NK-92 (cell line): Measurements from ENCODE around the gene GCNT1.
"Not testable (repeated sequence)": the region's sequence is repeated elsewhere in the genome, so short reads cannot be mapped to it uniquely, and the experiment has no call there.

ENCODE experiments used
- DNase-seq: peaks from one replicate; lab custom pipeline; 2025; ENCODE audit not compliant: unreplicated experiment; lab: John Stamatoyannopoulos, UW

The GCNT1 gene

DNA sequence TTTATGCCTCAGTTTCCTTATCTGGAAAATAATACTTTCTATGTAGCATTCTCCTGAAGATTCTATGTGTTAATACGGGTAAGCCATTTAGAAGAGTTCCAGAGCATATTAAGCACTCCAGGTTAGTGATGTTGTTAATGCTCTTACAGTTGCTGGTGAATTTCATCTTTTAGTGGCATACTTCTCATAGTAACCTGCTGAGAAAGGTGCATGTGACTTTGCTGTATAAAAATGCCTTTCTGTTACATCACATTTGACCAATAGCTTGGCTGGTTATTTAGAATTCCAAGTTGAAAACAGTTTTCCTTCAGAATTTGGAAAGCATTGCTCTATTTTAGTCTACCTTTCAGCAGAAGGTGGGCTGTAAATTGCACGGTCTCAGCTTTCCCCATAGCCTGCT, 27.2 kb downstream of the GCNT1 start:
- no peak for DNase-seq

- no peak for DNase-seq
Measured at GRCh38 chr9:76490249-76490990, 31.4 kb downstream of the GCNT1 start.

DNA sequence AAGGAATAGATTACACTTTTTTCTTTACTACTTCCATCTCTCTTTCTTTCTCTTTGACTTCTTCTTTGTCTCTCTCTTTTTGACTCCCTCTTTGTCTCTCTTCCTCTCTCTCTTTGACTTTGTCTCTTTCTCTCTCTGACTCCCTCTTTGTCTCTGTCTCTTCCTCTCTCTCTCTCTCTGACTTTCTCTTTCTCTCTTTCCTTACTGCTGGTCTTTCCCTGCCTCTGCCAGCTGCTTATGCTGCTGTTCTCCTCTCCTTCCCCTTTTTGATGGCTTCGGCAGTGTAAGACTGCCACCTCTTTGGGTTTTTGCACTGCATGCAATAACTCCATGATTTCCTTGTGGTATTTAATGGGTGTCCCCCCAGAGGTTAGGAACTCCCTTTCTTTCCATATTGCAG, 32.1 kb downstream of the GCNT1 start:
- not testable (repeated sequence) for DNase-seq

GRCh38 chr9:76493496-76493895, 34.5 kb downstream of the GCNT1 start:
- DNase-seq = not testable (repeated sequence)

DNA sequence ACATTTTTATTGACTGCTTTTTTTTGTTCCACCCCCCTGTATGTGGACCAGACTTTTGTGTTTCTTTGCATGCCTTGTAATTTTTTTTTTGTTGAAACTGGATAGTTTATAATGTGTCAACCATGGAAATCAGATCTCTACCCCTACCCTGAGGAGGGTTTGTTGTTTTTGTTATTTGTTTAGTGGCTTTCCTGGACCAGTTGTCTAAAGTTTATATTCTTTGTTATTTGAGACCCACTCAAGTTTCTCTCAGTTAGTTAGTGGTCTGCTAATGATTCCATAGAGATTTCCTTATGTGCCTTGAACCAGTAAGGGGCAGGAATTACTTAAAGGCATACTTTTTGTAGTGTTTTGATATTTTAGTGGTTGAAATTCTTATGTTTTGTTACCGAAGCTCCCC, 41.1 kb downstream of the GCNT1 start:
- DNase-seq = no peak

- DNase-seq = no peak
Measured at GRCh38 chr9:76502746-76503145, 43.8 kb downstream of the GCNT1 start.

DNA sequence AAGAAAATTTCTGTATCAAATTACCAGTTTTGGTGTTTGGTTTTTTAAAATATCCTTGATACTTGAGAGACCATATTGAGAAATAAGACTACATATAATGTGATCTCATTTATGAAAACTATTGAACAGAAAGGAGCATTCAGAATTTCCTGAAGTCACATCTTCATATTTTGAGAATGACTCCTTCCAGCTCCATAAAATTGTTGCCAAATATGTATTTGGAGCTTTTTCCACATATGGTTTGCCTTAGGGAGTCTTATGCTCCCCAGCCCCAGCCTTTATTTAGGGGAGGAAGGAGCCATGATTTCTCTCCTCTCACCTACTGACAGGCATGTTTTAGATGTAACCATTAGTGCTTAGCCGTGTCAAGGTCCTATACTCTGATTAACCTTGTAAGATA, 51.1 kb downstream of the GCNT1 start:
- no peak for DNase-seq

DNA sequence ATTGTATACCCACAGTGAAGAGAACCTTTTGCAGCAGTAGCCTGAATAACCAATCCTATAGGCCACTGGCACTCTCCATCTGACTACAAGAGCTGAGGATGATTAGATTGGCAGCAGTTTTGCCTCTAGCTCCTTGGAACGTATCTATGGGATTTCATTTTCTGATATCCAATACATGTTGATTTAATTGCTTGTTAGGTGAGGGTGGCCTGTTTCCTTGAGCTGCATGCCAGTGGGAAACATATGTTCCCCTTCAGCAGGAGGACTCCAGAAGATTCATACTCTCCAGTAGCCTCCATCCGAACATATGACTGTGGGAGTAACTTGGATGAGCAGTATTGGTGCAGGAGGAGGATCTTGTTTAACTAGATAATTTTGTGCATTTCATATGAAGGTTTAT, 51.5 kb downstream of the GCNT1 start:
- DNase-seq = no peak

GRCh38 chr9:76512826-76513225, 53.8 kb downstream of the GCNT1 start:
- no peak for DNase-seq

GRCh38 chr9:76516350-76516749, 57.4 kb downstream of the GCNT1 start:
- no peak for DNase-seq

DNA sequence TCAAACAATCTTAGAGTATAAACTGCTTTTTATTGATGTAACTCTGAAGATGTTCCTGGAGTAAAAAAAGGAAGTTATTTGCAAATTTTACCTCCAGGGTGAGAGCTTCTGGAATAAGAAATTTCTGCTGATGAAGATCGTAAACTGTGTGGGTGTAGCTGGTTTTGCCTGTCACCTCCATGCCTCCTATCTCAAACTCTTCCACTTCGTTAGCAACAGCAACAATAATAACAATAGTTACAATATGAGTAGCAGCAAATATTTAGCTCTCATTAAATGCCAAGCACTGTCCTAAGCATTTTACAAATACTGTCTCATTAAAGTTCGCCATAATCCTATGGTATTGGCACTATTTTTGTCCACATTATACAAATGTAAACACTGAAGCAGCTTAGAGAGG, 57.9 kb downstream of the GCNT1 start:
- DNase-seq = no peak

DNA sequence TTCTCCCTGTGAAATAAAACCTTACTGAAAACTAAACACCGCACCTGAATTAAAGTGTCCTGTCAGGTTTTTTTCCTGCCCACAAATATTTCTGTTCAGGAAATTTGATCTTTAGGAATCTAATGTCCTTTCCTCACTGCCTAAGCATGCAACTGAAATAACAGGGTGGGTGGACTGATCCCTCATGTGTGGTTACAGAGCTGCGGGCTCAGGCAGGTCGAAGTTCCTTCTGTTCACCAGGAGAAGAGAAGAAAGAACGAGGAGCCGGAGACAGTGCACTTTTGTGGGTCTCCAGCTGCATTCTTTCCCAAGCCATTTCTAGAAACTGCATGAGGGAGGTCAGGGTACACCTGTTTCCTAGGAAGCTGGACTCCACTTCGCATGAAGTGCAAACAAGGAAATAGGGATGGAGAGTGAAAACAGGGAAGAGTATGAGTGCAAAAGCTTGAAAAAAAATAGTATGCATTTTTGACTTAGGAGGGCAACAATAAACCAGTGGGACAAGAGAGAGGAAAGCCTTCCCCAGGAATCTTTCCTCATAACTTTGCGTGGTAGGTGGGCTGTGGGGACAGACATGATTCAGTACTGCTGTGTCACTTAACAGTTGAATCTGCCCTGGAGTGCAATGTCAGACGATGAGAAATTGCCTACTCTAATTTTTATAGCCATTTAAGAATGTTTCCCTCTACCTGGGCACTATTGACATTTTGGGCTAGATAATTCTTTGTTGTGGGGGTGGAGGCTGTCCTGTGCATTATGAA, 60.3 kb downstream of the GCNT1 start:
- DNase-seq = no peak

DNA sequence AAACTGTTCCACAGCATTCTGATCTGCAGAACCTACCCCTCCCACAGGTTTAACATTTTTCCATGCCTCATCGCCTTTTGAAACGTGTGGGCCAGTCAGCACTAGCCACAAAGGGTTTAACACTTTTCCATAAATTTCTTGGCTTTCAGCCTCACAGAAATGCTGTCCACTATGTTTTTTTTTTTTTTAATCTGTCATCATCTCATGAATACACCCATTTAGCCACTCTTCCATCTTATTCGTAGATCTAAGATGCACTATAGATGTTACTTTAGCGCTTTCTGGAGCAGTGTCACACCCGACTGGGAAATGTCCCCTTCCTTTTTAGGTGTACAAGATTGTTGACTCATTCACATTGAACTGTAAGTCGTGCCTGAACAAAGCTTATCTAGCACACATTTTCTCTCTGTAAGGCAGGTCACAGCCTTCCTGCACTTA, 62.3 kb downstream of the GCNT1 start:
- no peak for DNase-seq

GRCh38 chr9:76521906-76522305, 62.9 kb downstream of the GCNT1 start:
- no peak for DNase-seq

DNA sequence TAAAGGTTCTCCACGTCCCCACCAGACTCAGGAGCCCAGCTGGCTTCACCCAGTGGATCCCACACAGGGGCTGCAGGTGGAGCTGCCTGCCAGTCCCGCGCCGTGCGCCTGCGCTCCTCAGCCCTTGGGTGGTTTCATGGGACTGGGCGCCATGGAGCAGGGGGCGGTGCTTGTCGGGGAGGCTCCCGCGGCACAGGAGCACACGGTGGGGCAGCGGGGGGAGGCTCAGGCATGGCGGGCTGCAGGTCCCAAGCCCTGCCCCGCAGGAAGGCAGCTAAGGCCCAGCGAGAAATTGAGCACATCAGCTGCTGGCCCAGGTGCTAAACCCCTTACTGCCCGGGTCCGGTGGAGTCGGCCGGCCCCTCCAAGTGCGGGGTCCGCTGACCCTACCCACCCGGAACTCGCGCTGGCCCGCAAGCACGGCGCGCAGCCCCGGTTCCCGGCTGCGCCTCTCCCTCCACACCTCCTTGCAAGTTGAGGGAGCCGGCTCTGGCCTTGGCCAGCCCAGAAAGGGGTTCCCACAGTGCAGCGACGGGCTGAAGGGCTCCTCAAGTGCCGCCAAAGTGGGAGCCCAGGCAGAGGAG, 64.7 kb downstream of the GCNT1 start:
- not testable (repeated sequence) for DNase-seq

GRCh38 chr9:76525196-76525595, 66.2 kb downstream of the GCNT1 start:
- DNase-seq = no peak

DNA sequence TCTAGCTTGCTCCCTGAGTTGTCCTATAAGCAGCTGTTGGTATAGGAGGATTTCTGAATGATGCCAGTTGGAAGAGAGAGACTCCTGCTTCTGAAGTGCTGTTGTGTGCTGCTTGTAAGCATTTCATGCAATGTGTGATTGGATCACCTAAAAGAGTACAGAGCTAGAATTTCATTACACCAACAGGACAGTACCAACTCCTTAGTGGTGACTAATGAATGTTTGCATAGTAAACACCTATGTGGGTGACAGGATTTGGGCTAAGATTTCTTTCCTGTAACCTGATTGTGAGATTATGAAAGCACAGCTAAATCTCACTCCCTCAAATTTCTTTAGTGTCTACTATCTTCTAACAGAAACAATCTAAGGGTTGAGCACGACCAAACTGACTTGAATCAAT, 67.0 kb downstream of the GCNT1 start:
- DNase-seq = no peak

DNA sequence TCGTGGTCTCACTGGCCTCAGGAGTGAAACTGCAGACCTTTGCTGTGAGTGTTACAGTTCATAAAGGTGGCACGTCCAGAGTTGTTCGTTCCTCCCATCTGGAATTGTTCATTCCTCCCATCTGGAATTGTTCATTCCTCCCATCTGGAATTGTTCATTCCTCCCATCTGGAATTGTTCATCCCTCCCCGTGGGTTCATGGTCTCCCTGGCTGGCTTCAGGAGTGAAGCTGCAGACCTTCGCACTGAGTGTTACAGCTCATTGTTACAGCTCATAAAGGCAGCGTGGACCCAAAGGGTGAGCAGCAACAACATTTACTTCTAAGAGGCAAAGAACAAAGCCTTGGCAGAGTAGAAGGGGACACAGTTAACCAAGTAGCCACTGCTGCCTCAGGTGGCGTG, 69.1 kb downstream of the GCNT1 start:
- DNase-seq = no peak

GRCh38 chr9:76528642-76529190, 69.7 kb downstream of the GCNT1 start:
- DNase-seq = no peak

DNA sequence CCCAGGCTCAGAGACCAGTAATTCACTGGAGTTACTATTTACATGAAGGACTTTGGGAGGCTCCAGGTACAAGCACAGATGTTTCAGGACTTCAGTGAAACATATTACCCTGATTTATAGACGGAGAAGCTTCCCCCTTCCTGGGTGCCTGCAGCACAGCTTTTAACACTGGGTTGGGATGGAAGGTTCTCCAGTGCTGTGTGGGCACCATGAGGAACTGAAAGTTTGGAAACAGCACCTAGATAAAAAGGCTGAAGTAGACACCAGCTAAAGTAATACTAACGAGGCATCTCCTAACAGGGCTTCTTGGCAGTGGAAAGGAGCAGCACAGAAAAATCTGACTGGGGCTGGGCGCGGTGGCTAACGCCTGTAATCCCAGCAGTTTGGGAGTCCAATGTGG, 70.7 kb downstream of the GCNT1 start:
- no peak for DNase-seq

DNA sequence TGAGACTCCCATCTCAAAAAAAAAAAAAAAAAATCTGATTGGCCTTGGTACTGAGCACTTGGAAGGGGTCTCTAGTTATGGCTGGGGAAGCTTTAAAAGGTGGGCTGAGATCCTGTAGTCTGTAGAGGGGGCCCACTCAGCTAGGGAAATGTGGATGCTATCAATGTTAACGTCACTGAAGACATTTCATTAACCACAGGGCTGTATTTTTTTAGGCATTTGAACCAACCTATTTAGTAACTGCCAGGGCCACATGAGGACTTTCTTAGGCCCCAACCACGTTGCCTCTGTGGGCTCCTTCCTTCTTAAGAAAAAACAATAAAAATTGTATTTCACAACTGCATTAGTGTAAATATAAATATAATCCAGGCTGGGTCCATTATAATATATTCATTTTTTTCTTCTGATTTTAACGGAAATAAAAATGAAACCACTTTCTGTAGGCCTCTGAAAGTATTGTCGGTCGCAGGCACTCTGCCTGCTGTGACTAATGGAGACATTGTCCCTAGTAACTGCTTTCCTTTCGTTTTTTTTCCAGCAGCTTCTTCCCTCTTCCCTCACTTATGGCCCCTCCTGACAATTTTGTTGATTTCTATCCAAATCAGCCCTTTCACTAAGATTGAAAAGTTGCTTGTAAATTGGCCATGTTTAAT, 71.6 kb downstream of the GCNT1 start:
- DNase-seq = no peak
